A673 (cell line): ENCODE measurements around the gene NGLY1.

ENCODE experiments used
- CTCF ChIP-seq: fragments of 300-800, 200-600 bp; sonication (generic); conservative IDR thresholded peaks from 2 replicates; pipeline ENCODE4 v1.5.1; 2017; ENCODE audit warnings: low read depth, mild to moderate bottlenecking, antibody characterized with exemption, low read length, moderate library complexity, mixed read lengths
- EZH2 ChIP-seq: fragments of 200-600 bp; sonication (generic); IDR thresholded peaks from 2 replicates; pipeline ENCODE4 v1.6.1; 2017; ENCODE audit warnings: borderline replicate concordance, low read depth, mild to moderate bottlenecking, mixed read lengths, antibody characterized with exemption, low read length; ENCODE audit not compliant: poor library complexity, severe bottlenecking

DNA sequence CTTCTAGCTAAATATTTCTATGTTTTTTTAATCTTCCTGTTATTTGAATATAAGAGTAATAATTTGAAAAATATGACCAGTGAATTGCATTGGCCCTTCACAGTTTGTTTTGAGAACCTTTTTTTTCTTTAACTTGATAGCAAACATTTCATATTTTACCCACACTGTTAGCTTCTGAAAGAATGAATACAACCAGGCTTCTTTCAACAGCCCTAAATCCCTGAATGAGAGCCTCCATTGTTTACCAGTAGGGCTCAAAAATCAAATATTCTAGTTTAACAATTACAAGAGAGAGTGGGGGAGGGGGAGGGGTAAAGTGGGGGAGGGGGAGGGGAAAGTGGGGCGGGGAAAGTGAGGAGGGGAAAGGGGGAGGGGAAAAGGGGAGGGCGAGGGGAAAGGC lies 104.1 kb downstream of the NGLY1 start:
- TF ChIP-seq CTCF (no peak), EZH2 (no peak)
